Loucy (cell line): ENCODE measurements around the gene PRRX1.

Experiments used
- EZH2phosphoT487 ChIP-seq: fragments of 200-600 bp; IDR thresholded peaks from 2 replicates; pipeline ENCODE4 v1.6.1; 2018; ENCODE audit warnings: antibody characterized with exemption, mild to moderate bottlenecking, moderate library complexity, borderline replicate concordance
- TF ChIP-seq, protein P1 (sequence below): fragments of 200-600 bp; sonication (generic); conservative IDR thresholded peaks from 2 replicates; pipeline ENCODE4 v1.5.1; 2014; ENCODE audit warnings: mild to moderate bottlenecking, antibody characterized with exemption, low read length

GRCh38 chr1:170660281-170660713 is 3.6 kb upstream of the PRRX1 start:
- TF ChIP-seq, protein P1, sequence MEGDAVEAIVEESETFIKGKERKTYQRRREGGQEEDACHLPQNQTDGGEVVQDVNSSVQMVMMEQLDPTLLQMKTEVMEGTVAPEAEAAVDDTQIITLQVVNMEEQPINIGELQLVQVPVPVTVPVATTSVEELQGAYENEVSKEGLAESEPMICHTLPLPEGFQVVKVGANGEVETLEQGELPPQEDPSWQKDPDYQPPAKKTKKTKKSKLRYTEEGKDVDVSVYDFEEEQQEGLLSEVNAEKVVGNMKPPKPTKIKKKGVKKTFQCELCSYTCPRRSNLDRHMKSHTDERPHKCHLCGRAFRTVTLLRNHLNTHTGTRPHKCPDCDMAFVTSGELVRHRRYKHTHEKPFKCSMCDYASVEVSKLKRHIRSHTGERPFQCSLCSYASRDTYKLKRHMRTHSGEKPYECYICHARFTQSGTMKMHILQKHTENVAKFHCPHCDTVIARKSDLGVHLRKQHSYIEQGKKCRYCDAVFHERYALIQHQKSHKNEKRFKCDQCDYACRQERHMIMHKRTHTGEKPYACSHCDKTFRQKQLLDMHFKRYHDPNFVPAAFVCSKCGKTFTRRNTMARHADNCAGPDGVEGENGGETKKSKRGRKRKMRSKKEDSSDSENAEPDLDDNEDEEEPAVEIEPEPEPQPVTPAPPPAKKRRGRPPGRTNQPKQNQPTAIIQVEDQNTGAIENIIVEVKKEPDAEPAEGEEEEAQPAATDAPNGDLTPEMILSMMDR: no peak
- TF ChIP-seq EZH2phosphoT487: no peak
